H9 (cell line): ENCODE data around the gene MCL1. TPM values are rescaled to one million over a fixed set of nuclear protein-coding genes. Genes with fewer than 3 reads are reported as not detected.
A peak's percentile ranks its signal among the peaks of the same experiment; 100 is the strongest.

Source experiments
- DNase-seq: peaks from one replicate; pipeline ENCODE4 v3.0.0-alpha.2; 2017
- H2AFZ ChIP-seq: one replicate; pipeline ENCODE4 v1.6.1; 2013; ENCODE audit warnings: mild to moderate bottlenecking, low read length, control low read depth, moderate library complexity
- H2AK5ac ChIP-seq: 2 replicates; pipeline ENCODE4 v1.6.1; 2013; ENCODE audit warnings: low read length, control low read depth, mixed read lengths; ENCODE audit not compliant: insufficient read length
- H2BK120ac ChIP-seq: one replicate; pipeline ENCODE4 v1.6.1; 2013; ENCODE audit warnings: low read depth, mild to moderate bottlenecking, low read length, control low read depth, inconsistent platforms; ENCODE audit not compliant: poor library complexity, severe bottlenecking
- H2BK12ac ChIP-seq: 2 replicates; pipeline ENCODE4 v1.6.1; 2013; ENCODE audit warnings: low read length, control low read depth, mixed read lengths, low read depth; ENCODE audit not compliant: insufficient read length
- H2BK15ac ChIP-seq: 2 replicates; pipeline ENCODE4 v1.6.1; 2013; ENCODE audit warnings: low read depth, low read length, control low read depth
- H2BK20ac ChIP-seq: one replicate; pipeline ENCODE4 v1.6.1; 2013; ENCODE audit warnings: low read depth, mild to moderate bottlenecking, low read length, control low read depth, inconsistent platforms; ENCODE audit not compliant: poor library complexity, severe bottlenecking
- H2BK5ac ChIP-seq: 2 replicates; pipeline ENCODE4 v1.6.1; 2013; ENCODE audit warnings: low read length, control low read depth, mixed read lengths; ENCODE audit not compliant: insufficient read length
- H3K14ac ChIP-seq: 2 replicates; pipeline ENCODE4 v1.6.1; 2013; ENCODE audit warnings: low read length, control low read depth; ENCODE audit not compliant: insufficient read depth
- H3K18ac ChIP-seq: 2 replicates; pipeline ENCODE4 v1.6.1; 2013; ENCODE audit warnings: low read depth, mild to moderate bottlenecking, mixed read lengths, low read length, control low read depth; ENCODE audit not compliant: insufficient read length
- H3K23ac ChIP-seq: 2 replicates; pipeline ENCODE4 v1.6.1; 2013; ENCODE audit warnings: low read length, control low read depth, mixed read lengths, low read depth; ENCODE audit not compliant: insufficient read length
- H3K23me2 ChIP-seq: 2 replicates; pipeline ENCODE4 v1.6.1; 2013; ENCODE audit warnings: low read depth, mild to moderate bottlenecking, mixed read lengths, low read length, control low read depth; ENCODE audit not compliant: insufficient read length, poor library complexity, severe bottlenecking
- H3K27ac ChIP-seq: 2 replicates; pipeline ENCODE4 v1.5.1; 2013; ENCODE audit warnings: low read length, control low read depth, mixed read lengths, low read depth; ENCODE audit not compliant: insufficient read length
- H3K27me3 ChIP-seq: 2 replicates; pipeline ENCODE4 v1.6.1; 2013; ENCODE audit warnings: low read length, control low read depth, inconsistent platforms; ENCODE audit not compliant: insufficient read depth
- H3K4ac ChIP-seq: 2 replicates; pipeline ENCODE4 v1.6.1; 2013; ENCODE audit warnings: low read depth, mild to moderate bottlenecking, control low read depth, inconsistent platforms, low read length, moderate library complexity
- H3K4me1 ChIP-seq: 2 replicates; pipeline ENCODE4 v1.6.1; 2013; ENCODE audit warnings: low read length, control low read depth, inconsistent platforms; ENCODE audit not compliant: insufficient read depth
- H3K4me2 ChIP-seq: 2 replicates; pipeline ENCODE4 v1.6.1; 2013; ENCODE audit warnings: low read length, control low read depth, mixed read lengths; ENCODE audit not compliant: insufficient read length, insufficient read depth
- H3K56ac ChIP-seq: 2 replicates; pipeline ENCODE4 v1.6.1; 2013; ENCODE audit warnings: low read depth, mild to moderate bottlenecking, mixed read lengths, low read length, control low read depth; ENCODE audit not compliant: insufficient read length
- H3K79me1 ChIP-seq: 2 replicates; pipeline ENCODE4 v1.6.1; 2013; ENCODE audit warnings: low read depth, mild to moderate bottlenecking, moderate library complexity, low read length, control low read depth, inconsistent platforms; ENCODE audit not compliant: insufficient read depth, poor library complexity, severe bottlenecking
- H3K79me2 ChIP-seq: 2 replicates; pipeline ENCODE4 v1.6.1; 2013; ENCODE audit warnings: low read length, control low read depth, inconsistent platforms; ENCODE audit not compliant: insufficient read depth
- H3K9ac ChIP-seq: 2 replicates; pipeline ENCODE4 v1.6.1; 2013; ENCODE audit warnings: low read length, control low read depth, mixed read lengths; ENCODE audit not compliant: insufficient read length; ENCODE audit errors: extremely low read depth
- H3K9me3 ChIP-seq: one replicate; pipeline ENCODE4 v1.6.1; 2013; ENCODE audit warnings: low read depth, low read length, inconsistent platforms; ENCODE audit not compliant: control insufficient read depth
- H3T11ph ChIP-seq: one replicate; pipeline ENCODE4 v1.6.1; 2013; ENCODE audit warnings: mild to moderate bottlenecking, low read length, control low read depth, inconsistent platforms
- H4K20me1 ChIP-seq: one replicate; pipeline ENCODE4 v1.6.1; 2013; ENCODE audit not compliant: control insufficient read depth, insufficient read length, insufficient read depth
- H4K5ac ChIP-seq: 2 replicates; pipeline ENCODE4 v1.6.1; 2013; ENCODE audit warnings: low read depth, mild to moderate bottlenecking, mixed read lengths, low read length, control low read depth; ENCODE audit not compliant: insufficient read length
- H4K8ac ChIP-seq: replicated peaks from 2 replicates; pipeline ENCODE4 v1.6.1; 2013; ENCODE audit warnings: low read length, control low read depth, mixed read lengths, low read depth; ENCODE audit not compliant: insufficient read length
- H4K91ac ChIP-seq: 2 replicates; pipeline ENCODE4 v1.6.1; 2013; ENCODE audit warnings: low read depth, mild to moderate bottlenecking, moderate library complexity, mixed read lengths, low read length, control low read depth; ENCODE audit not compliant: insufficient read length
- H3K27ac Mint-ChIP-seq, 3 experiments: 2 replicates in 2 of 3; 3 replicates in 1 of 3; pipeline ENCODE4 v1.8.0; 2020 to 2021; ENCODE audit warnings: mixed read lengths in 3 of 3, mild to moderate bottlenecking in 1 of 3, moderate library complexity in 1 of 3
- H3K27me3 Mint-ChIP-seq: 2 replicates; pipeline ENCODE4 v1.8.0; 2021; ENCODE audit warnings: low read depth, mild to moderate bottlenecking, moderate library complexity, mixed read lengths
- H3K36me3 Mint-ChIP-seq, 3 experiments: 2 replicates in 2 of 3; 3 replicates in 1 of 3; pipeline ENCODE4 v1.8.0; 2020 to 2021; ENCODE audit warnings: low read depth in 3 of 3, mixed read lengths in 3 of 3; ENCODE audit not compliant: insufficient read depth in 1 of 3
- H3K4me1 Mint-ChIP-seq, 2 experiments: 2 replicates each; pipeline ENCODE4 v1.8.0; 2020; ENCODE audit warnings: mixed read lengths in 2 of 2
- H3K4me3 Mint-ChIP-seq, 2 experiments: 2 replicates in 1 of 2; 3 replicates in 1 of 2; pipeline ENCODE4 v1.8.0; 2020 to 2021; ENCODE audit warnings: mild to moderate bottlenecking in 2 of 2, mixed read lengths in 2 of 2, moderate library complexity in 1 of 2
- H3K9me3 Mint-ChIP-seq, 2 experiments: 2 replicates in 1 of 2; 3 replicates in 1 of 2; pipeline ENCODE4 v1.8.0; 2020; ENCODE audit warnings: mild to moderate bottlenecking in 2 of 2, mixed read lengths in 2 of 2, moderate library complexity in 1 of 2
- WGBS: extraction: QIAGEN DNeasy Blood & Tissue Kit; methylation state at CpG from one replicate; pipeline ENCODE4 v1.1.7; 2013; ENCODE audit warnings: missing lambda C conversion rate, low lambda C conversion rate, mixed read lengths; ENCODE audit not compliant: insufficient read length; ENCODE audit errors: extremely low coverage; 5-methylcytosine and 5-hydroxymethylcytosine counted together
- total RNA-seq: library from RNA; stranded (reverse); gene quantifications from 2 replicates; pipeline ENCODE4 v1.2.1, GENCODE V29; 2021
- TF ChIP-seq, protein P1 (sequence below): fragments of 200-600 bp; sonication (generic); conservative IDR thresholded peaks from 3 replicates; pipeline ENCODE4 v1.8.0; 2021; ENCODE audit warnings: antibody characterized with exemption, mild to moderate bottlenecking

Gene MCL1
- total RNA-seq, 1 experiment from 2014 or later = 247 TPM

GRCh38 chr1:150549496-150550221 is 29.8 kb downstream of the MCL1 start:
- H3K27ac Mint-ChIP-seq = no peak overlapping the region
- Histone ChIP-seq H3K79me1 (no peaks in the 10 kb centered on the region), H3K23ac (no peak overlapping the region), H3K4ac (no peak overlapping the region), H2AK5ac (no peak overlapping the region), H3K14ac (no peak overlapping the region; the same call in 1 of the 2 replicates), H2BK20ac (no peak overlapping the region), H2BK5ac (no peak overlapping the region), H2BK15ac (no peak overlapping the region), H2BK12ac (no peak overlapping the region), H2BK120ac (no peak overlapping the region), H3K4me1 (0 out of 2 replicates have a peak, but pooled peaks cover 3% of the 10 kb centered on the region), H3K4me2 (peak overlapping the region; percentile 48), H2AFZ (no peak overlapping the region), H3T11ph (no peak overlapping the region), H3K18ac (no peak overlapping the region), H3K9me3 (no peaks in the 10 kb centered on the region), H4K5ac (no peak overlapping the region), H3K27me3 (peaks cover 3% of the 10 kb centered on the region; the same call in 1 of the 2 replicates), H3K27ac (no peak overlapping the region), H4K20me1 (no peaks in the 10 kb centered on the region), H3K56ac (no peak overlapping the region), H3K79me2 (no peaks in the 10 kb centered on the region), H3K23me2 (peaks cover 10% of the 10 kb centered on the region), H4K8ac (no peak overlapping the region), H4K91ac (no peak overlapping the region), H3K9ac (no peak overlapping the region)
- TF ChIP-seq, protein P1, sequence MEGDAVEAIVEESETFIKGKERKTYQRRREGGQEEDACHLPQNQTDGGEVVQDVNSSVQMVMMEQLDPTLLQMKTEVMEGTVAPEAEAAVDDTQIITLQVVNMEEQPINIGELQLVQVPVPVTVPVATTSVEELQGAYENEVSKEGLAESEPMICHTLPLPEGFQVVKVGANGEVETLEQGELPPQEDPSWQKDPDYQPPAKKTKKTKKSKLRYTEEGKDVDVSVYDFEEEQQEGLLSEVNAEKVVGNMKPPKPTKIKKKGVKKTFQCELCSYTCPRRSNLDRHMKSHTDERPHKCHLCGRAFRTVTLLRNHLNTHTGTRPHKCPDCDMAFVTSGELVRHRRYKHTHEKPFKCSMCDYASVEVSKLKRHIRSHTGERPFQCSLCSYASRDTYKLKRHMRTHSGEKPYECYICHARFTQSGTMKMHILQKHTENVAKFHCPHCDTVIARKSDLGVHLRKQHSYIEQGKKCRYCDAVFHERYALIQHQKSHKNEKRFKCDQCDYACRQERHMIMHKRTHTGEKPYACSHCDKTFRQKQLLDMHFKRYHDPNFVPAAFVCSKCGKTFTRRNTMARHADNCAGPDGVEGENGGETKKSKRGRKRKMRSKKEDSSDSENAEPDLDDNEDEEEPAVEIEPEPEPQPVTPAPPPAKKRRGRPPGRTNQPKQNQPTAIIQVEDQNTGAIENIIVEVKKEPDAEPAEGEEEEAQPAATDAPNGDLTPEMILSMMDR = peak; percentile 20; the same call in 1 of the 3 replicates
- H3K9me3 Mint-ChIP-seq = no peaks in the 10 kb centered on the region
- peak; percentile 45 for DNase-seq
- WGBS = no CpG with 5 or more reads among the region's 43 CpGs
- peaks cover 0 to 2% (median 0%) of the 10 kb centered on the region in 3 experiments; a peak in 2 of 7 replicates for H3K36me3 Mint-ChIP-seq
- peaks cover 16 to 28% of the 10 kb centered on the region in 2 experiments for H3K4me1 Mint-ChIP-seq
- H3K27me3 Mint-ChIP-seq = peaks cover 40% of the 10 kb centered on the region
- H3K4me3 Mint-ChIP-seq = peak overlapping the region; percentile 69 to 87
